Endothelial cell of umbilical vein (primary cell): ENCODE results near the gene SIVA1. TPM values are rescaled to one million over a fixed set of nuclear protein-coding genes. Genes with fewer than 3 reads are reported as not detected.

Source experiments
- BruUV-seq: library from RNA; stranded (reverse); fragments of 400-500 nt; replicated peaks from 2 replicates; lab custom pipeline; 2021; lab: Mats Ljungman, UMichigan
- CTCF ChIA-PET: fragments of 300-600, 350-600 bp; sonication (Branson Sonifier 250); formaldehyde crosslinking; loops from one replicate; lab custom pipeline; 2021; ENCODE audit warnings: antibody characterized with exemption, inconsistent platforms; lab: Charles Lee
- POLR2A ChIA-PET: fragments of 300-600, 350-600 bp; sonication (Branson Sonifier 250); formaldehyde crosslinking; loops from one replicate; lab custom pipeline; 2021; ENCODE audit warnings: antibody characterized with exemption, inconsistent platforms; lab: Charles Lee
- DNase-seq: peaks from one replicate; pipeline ENCODE4 v3.0.0-alpha.2; 2011; ENCODE audit warnings: low read depth, low spot score
- FAIRE-seq: peaks from 2 replicates; lab custom pipeline; 2011; peaks lifted over from hg19 to GRCh38; lab: Jason Lieb, UNC
- H2AFZ ChIP-seq: 2 replicates; pipeline ENCODE4 v1.6.0; 2012; ENCODE audit warnings: low read depth, low read length, control low read depth, inconsistent platforms
- H3K27ac ChIP-seq: 2 replicates; pipeline ENCODE4 v1.5.1; 2011; ENCODE audit warnings: low read depth, mild to moderate bottlenecking, control low read depth, low read length, moderate library complexity; ENCODE audit not compliant: insufficient read depth
- H3K27me3 ChIP-seq, 2 experiments: 2 replicates each; pipeline versions ENCODE4 v1.6.0 to v1.6.1; 2011; ENCODE audit warnings: low read length in 2 of 2, mixed read lengths in 1 of 2; ENCODE audit not compliant: control insufficient read depth in 2 of 2, insufficient read depth in 2 of 2
- H3K36me3 ChIP-seq, 2 experiments: 2 replicates in 1 of 2; 3 replicates in 1 of 2; pipeline ENCODE4 v1.5.1; 2011; ENCODE audit warnings: low read length in 2 of 2, mild to moderate bottlenecking in 1 of 2, moderate library complexity in 1 of 2; ENCODE audit not compliant: control insufficient read depth in 2 of 2, insufficient read depth in 2 of 2; ENCODE audit errors: extremely low read depth in 1 of 2
- H3K4me1 ChIP-seq: 3 replicates; pipeline ENCODE4 v1.5.1; 2011; ENCODE audit warnings: mild to moderate bottlenecking, low read length; ENCODE audit not compliant: control insufficient read depth, insufficient read depth; ENCODE audit errors: extremely low read depth
- H3K4me2 ChIP-seq: 2 replicates; pipeline ENCODE4 v1.6.1; 2011; ENCODE audit warnings: low read length, control low read depth, mixed read lengths; ENCODE audit not compliant: insufficient read depth
- H3K4me3 ChIP-seq, 3 experiments: fragments of 200-600 bp in 1 of 3; sonication (generic), shearing (Covaris generic) in 1 of 3; replicated peaks in 1 of 3; 2 replicates each; pipeline ENCODE4 v1.5.1; 2011 to 2016; ENCODE audit warnings: control low read depth in 3 of 3, low read length in 3 of 3, mild to moderate bottlenecking in 2 of 3, inconsistent platforms in 1 of 3, low read depth in 1 of 3, moderate library complexity in 1 of 3; ENCODE audit not compliant: insufficient read depth in 1 of 3
- H3K79me2 ChIP-seq: 2 replicates; pipeline ENCODE4 v1.6.0; 2012; ENCODE audit warnings: low read length, inconsistent platforms; ENCODE audit not compliant: control insufficient read depth, insufficient read depth
- H3K9ac ChIP-seq: replicated peaks from 2 replicates; pipeline ENCODE3; 2011; ENCODE audit warnings: low read length, control low read depth; ENCODE audit not compliant: insufficient read depth; ENCODE audit errors: extremely low read depth
- H3K9me1 ChIP-seq: replicated peaks from 3 replicates; pipeline ENCODE4 v1.6.0; 2011; ENCODE audit warnings: mild to moderate bottlenecking, low read length; ENCODE audit not compliant: control insufficient read depth, insufficient read depth; ENCODE audit errors: extremely low read depth
- H3K9me3 ChIP-seq: replicated peaks from 2 replicates; pipeline ENCODE4 v1.5.1; 2012; ENCODE audit warnings: low read length, inconsistent platforms; ENCODE audit not compliant: control insufficient read depth, insufficient read depth
- H4K20me1 ChIP-seq: replicated peaks from 2 replicates; pipeline ENCODE3; 2011; ENCODE audit warnings: mild to moderate bottlenecking, low read length; ENCODE audit not compliant: control insufficient read depth, insufficient read depth; ENCODE audit errors: extremely low read depth
- EZH2 ChIP-seq: IDR thresholded peaks from 2 replicates; pipeline ENCODE4 v1.6.1; 2012; ENCODE audit warnings: borderline replicate concordance, low read depth, mild to moderate bottlenecking, moderate library complexity, low read length, inconsistent platforms; ENCODE audit not compliant: severe bottlenecking
- FOS ChIP-seq: IDR thresholded peaks from 2 replicates; pipeline ENCODE4 v1.6.1; 2011; ENCODE audit warnings: mild to moderate bottlenecking, low read length, moderate library complexity, borderline replicate concordance; ENCODE audit not compliant: insufficient read depth
- GATA2 ChIP-seq: IDR thresholded peaks from 2 replicates; pipeline ENCODE4 v1.7.0; 2011; ENCODE audit warnings: low read depth, mild to moderate bottlenecking, moderate library complexity, mixed read lengths, low read length; ENCODE audit not compliant: insufficient read length, insufficient read depth
- JUN ChIP-seq: IDR thresholded peaks from 2 replicates; pipeline ENCODE4 v1.6.1; 2011; ENCODE audit warnings: borderline replicate concordance, low read depth; ENCODE audit not compliant: insufficient read length, insufficient read depth
- MYC ChIP-seq: IDR thresholded peaks from one replicate; pipeline ENCODE4 v1.6.1; 2011; ENCODE audit warnings: mild to moderate bottlenecking, low read depth, low read length
- POLR2A ChIP-seq: IDR thresholded peaks from 2 replicates; pipeline ENCODE4 v1.6.1; 2012; ENCODE audit warnings: low read depth, mild to moderate bottlenecking, control low read depth, low read length
- POLR2AphosphoS5 ChIP-seq: IDR thresholded peaks from 2 replicates; pipeline ENCODE4 v1.6.1; 2012; ENCODE audit warnings: low read depth, mild to moderate bottlenecking, control low read depth, low read length, moderate library complexity; ENCODE audit not compliant: insufficient read depth
- dilution Hi-C: fragments of 300-500 bp; cut with MboI; formaldehyde crosslinking; loops from one replicate; pipeline ENCODE4 v1.15.0; 2019; ENCODE audit warnings: low sequenced_read_pairs; ENCODE audit not compliant: extremely low pct_ligation_motif_present
- intact Hi-C: fragments of 100-400 bp; cut with micrococcal nuclease; formaldehyde crosslinking; loops from one replicate; pipeline ENCODE4 v1.10.0; 2022
- polyA plus RNA-seq, 4 experiments: library from polyadenylated mRNA; depleted of rRNA in 3 of 4; stranded (reverse) in 3 of 4; unstranded in 1 of 4; fragments of >200 nt; gene quantifications; 2 replicates each; pipeline versions ENCODE4 v1.2.1 to v1.2.3, GENCODE V29; 2011 to 2012; ENCODE audit warnings: missing spikeins in 1 of 4
- total RNA-seq: library from RNA; stranded (reverse); gene quantifications from 2 replicates; pipeline ENCODE4 v1.2.3, GENCODE V29; 2021
- TF ChIP-seq, protein P1 (sequence below), 2 donors: IDR thresholded peaks; 1 replicate in 1 of 2; 2 replicates in 1 of 2; pipeline ENCODE4 v1.5.1; 2011; ENCODE audit warnings: low read length in 2 of 2, mild to moderate bottlenecking in 2 of 2, moderate library complexity in 2 of 2, control low read depth in 1 of 2, inconsistent platforms in 1 of 2, low read depth in 1 of 2; ENCODE audit not compliant: insufficient read depth in 1 of 2; ENCODE audit errors: extremely low read depth in 1 of 2
- TF ChIP-seq, protein P2 (sequence below): IDR thresholded peaks from 2 replicates; pipeline ENCODE4 v1.6.1; 2011; ENCODE audit not compliant: insufficient read depth, insufficient read length

The SIVA1 gene
- total and polyA plus RNA-seq, 2 donors (not counting 3 experiments of a cell fraction or from before 2014, with no cell fraction given), result 101 to 299 TPM

DNA sequence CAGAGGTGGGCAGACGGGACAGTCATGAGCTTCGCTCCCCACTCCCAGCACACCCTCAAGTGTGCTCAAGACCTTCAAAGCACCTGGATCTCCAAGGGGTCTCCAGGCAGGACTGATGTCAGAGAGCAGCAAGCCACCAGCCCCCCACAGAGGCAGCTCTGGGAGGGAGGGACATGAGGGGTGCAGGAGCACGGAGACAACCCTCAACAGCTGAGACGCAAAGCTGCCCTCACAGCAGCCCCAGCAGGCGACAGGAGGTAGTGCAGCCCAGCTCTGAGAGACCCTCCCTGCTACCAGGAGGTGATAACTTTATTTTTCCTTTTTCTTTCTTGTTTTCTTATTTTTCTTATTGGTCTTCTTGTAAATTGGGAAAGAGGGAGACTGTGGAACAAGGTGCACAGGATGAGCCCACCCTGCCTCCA lies 17.9 kb downstream of the SIVA1 start:
- no peak overlapping the region for H3K4me2 ChIP-seq
- no peak overlapping the region for H3K4me3 ChIP-seq
- H3K79me2 ChIP-seq, result no peaks in the 10 kb centered on the region
- ChIA-PET POLR2A (no interaction called here), CTCF (interaction anchor here (0.8 to 3.8 kb wide), 7 partner anchors 10 to 198 kb away, joined by 3 to 117 read pairs (median 4); no protein-coding TSS in a partner anchor)
- H3K36me3 ChIP-seq, result peaks cover 3 to 32% of the 10 kb centered on the region in 2 experiments
- peaks cover 9% of the 10 kb centered on the region for H3K4me1 ChIP-seq
- BruUV-seq, result no TSS peak
- intact Hi-C loops, result no loop called here
- H3K9me3 ChIP-seq, result no peaks in the 10 kb centered on the region
- H3K9ac ChIP-seq, result no peak overlapping the region
- DNase-seq (no peak), FAIRE-seq (no peak)
- no peak overlapping the region for H3K27ac ChIP-seq
- TF ChIP-seq, protein P1, sequence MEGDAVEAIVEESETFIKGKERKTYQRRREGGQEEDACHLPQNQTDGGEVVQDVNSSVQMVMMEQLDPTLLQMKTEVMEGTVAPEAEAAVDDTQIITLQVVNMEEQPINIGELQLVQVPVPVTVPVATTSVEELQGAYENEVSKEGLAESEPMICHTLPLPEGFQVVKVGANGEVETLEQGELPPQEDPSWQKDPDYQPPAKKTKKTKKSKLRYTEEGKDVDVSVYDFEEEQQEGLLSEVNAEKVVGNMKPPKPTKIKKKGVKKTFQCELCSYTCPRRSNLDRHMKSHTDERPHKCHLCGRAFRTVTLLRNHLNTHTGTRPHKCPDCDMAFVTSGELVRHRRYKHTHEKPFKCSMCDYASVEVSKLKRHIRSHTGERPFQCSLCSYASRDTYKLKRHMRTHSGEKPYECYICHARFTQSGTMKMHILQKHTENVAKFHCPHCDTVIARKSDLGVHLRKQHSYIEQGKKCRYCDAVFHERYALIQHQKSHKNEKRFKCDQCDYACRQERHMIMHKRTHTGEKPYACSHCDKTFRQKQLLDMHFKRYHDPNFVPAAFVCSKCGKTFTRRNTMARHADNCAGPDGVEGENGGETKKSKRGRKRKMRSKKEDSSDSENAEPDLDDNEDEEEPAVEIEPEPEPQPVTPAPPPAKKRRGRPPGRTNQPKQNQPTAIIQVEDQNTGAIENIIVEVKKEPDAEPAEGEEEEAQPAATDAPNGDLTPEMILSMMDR (IDR thresholded peaks at IDR 0.05; ENCODE audit: extremely low read depth in 1 of 2, insufficient read depth in 1 of 2, low read depth in 1 of 2, low read length in 2 of 2), result peak; percentile 50 to 66
- TF ChIP-seq POLR2A, result no peak
- H2AFZ ChIP-seq, result no peak overlapping the region
- no peaks in the 10 kb centered on the region for H3K9me1 ChIP-seq
- H4K20me1 ChIP-seq, result no peaks in the 10 kb centered on the region
- dilution Hi-C loops, result no loop called here
- H3K27me3 ChIP-seq, result no peaks in the 10 kb centered on the region

- dilution Hi-C loops, result no loop called here
- peaks cover 9% of the 10 kb centered on the region for H3K4me1 ChIP-seq
- no peaks in the 10 kb centered on the region for H3K9me1 ChIP-seq
- DNase-seq (no peak), FAIRE-seq (no peak)
- no peak overlapping the region for H3K4me3 ChIP-seq
- no TSS peak for BruUV-seq
- H3K4me2 ChIP-seq, result no peak overlapping the region
- TF ChIP-seq, protein P2, sequence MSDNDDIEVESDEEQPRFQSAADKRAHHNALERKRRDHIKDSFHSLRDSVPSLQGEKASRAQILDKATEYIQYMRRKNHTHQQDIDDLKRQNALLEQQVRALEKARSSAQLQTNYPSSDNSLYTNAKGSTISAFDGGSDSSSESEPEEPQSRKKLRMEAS, result no peak
- no peak for TF ChIP-seq EZH2
- TF ChIP-seq JUN, result no peak
- no peak for TF ChIP-seq MYC
- TF ChIP-seq GATA2, result no peak
- no peak for TF ChIP-seq POLR2AphosphoS5
- TF ChIP-seq POLR2A, result no peak
- TF ChIP-seq, protein P1 (IDR thresholded peaks at IDR 0.05; ENCODE audit: extremely low read depth in 1 of 2, insufficient read depth in 1 of 2, low read depth in 1 of 2, low read length in 2 of 2), result no peak
- TF ChIP-seq FOS, result no peak
- H3K79me2 ChIP-seq, result no peaks in the 10 kb centered on the region
- H3K9me3 ChIP-seq, result no peaks in the 10 kb centered on the region
- intact Hi-C loops, result no loop called here
- no peaks in the 10 kb centered on the region for H4K20me1 ChIP-seq
- CTCF ChIA-PET, result interaction anchor here (0.8 to 3.8 kb wide), 5 partner anchors 19 to 197 kb away, joined by 3 to 117 read pairs (median 4); no protein-coding TSS in a partner anchor
- no peak overlapping the region for H2AFZ ChIP-seq
- H3K27me3 ChIP-seq, result no peaks in the 10 kb centered on the region
- H3K36me3 ChIP-seq, result peaks cover 3 to 32% of the 10 kb centered on the region in 2 experiments
- no peak overlapping the region for H3K9ac ChIP-seq
- POLR2A ChIA-PET, result no interaction called here
- H3K27ac ChIP-seq, result no peak overlapping the region
These were observed 18.4 kb downstream of the SIVA1 start for GRCh38 chr14:104771374-104771773.
